Mucosa of rectum (tissue), 2 donors: ENCODE results near the gene PRMT7.

Source experiments
- H3K27ac ChIP-seq, 2 donors: one replicate each; pipeline ENCODE4 v1.7.0; 2013; ENCODE audit warnings: inconsistent platforms in 2 of 2, low read depth in 2 of 2, low read length in 2 of 2
- H3K27me3 ChIP-seq, 2 donors: one replicate each; pipeline ENCODE4 v1.7.0; 2013; ENCODE audit warnings: low read length in 2 of 2; ENCODE audit not compliant: control insufficient read depth in 2 of 2, insufficient read depth in 2 of 2
- H3K36me3 ChIP-seq, 2 donors: one replicate each; pipeline ENCODE4 v1.7.0; 2013; ENCODE audit warnings: low read length in 2 of 2; ENCODE audit not compliant: control insufficient read depth in 2 of 2, insufficient read depth in 2 of 2
- H3K4me1 ChIP-seq, 2 donors: one replicate each; pipeline ENCODE4 v1.7.0; 2013; ENCODE audit warnings: low read length in 2 of 2, mild to moderate bottlenecking in 1 of 2; ENCODE audit not compliant: control insufficient read depth in 2 of 2, insufficient read depth in 2 of 2
- H3K4me3 ChIP-seq, 2 donors: one replicate each; pipeline ENCODE4 v1.7.0; 2013; ENCODE audit warnings: low read length in 2 of 2
- H3K9ac ChIP-seq, 2 donors: one replicate each; pipeline ENCODE4 v1.7.0; 2013; ENCODE audit warnings: low read length in 2 of 2, low read depth in 1 of 2, mild to moderate bottlenecking in 1 of 2
- H3K9me3 ChIP-seq, 2 donors: one replicate each; pipeline ENCODE4 v1.7.0; 2013; ENCODE audit warnings: low read length in 2 of 2; ENCODE audit not compliant: control insufficient read depth in 2 of 2
- donor health status: healthy.
- donor health status: Normal muscosa, but diverticular disease.

Gene PRMT7

DNA sequence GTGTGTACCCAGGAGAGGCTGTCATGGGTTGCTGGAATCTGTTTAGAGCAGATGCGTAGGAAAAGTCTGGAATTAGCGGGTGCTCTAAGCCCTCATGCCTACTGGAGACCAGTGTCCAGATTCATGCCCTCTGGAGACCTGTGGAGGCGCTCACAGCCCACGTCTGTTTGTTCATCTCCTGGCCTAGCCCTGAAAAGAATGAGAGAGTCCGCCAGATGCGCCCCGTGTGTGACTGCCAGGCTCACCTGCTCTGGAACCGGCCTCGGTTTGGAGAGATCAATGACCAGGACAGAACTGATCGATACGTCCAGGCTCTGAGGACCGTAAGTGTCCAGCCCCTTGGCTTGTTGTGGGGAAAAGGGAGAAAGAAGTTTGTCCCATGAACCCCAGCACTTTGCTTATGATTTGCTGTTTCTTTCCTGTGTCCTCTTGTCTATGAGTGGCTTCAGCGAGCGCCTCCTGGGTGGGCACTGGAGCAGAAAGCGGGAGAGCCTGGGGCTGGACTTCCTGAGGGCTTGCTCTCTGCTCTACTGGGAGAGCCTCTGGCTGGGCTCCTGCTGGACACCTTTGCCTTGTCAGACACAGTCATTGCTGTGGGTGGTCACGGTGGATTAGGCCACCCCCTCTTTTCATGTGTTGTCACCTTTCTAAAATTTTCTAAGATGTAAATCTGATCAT is 35.3 kb downstream of the PRMT7 start:
- no peaks in the 10 kb centered on the region for H3K4me1 ChIP-seq
- no peak overlapping the region for H3K27ac ChIP-seq
- no peaks in the 10 kb centered on the region for H3K27me3 ChIP-seq
- peaks cover 20 to 72% of the 10 kb centered on the region in 2 donors for H3K36me3 ChIP-seq
- H3K9ac ChIP-seq: no peak overlapping the region
- no peaks in the 10 kb centered on the region for H3K9me3 ChIP-seq
- H3K4me3 ChIP-seq: no peak overlapping the region

- Histone ChIP-seq H3K36me3 (peaks cover 21 to 77% of the 10 kb centered on the region in 2 donors), H3K4me1 (peaks cover 5 to 6% of the 10 kb centered on the region in 2 donors), H3K9me3 (no peaks in the 10 kb centered on the region), H3K27ac (no peak overlapping the region), H3K9ac (no peak overlapping the region), H3K4me3 (no peak overlapping the region), H3K27me3 (no peaks in the 10 kb centered on the region)
Observed at GRCh38 chr16:68346892-68347480, 36.2 kb downstream of the PRMT7 start.

DNA sequence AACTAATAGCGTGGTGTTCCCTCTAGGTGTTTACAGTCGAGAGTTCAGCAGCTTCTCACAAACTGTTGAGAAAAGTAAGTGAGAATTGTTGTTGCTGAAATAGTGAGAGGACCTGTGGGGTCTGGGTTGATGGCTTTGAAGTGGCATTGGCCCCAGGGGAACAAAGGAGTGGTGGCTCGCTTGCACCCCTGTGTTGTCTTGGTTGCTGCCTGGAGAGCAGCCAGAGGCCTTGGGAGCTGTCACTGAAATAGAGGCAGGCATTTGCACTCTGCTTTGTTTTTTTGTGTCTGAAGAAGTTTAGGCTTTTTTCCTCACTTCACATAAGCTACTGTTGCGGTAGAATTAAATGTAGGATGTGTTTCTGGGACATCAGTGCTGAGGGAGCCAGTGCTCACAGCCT is 36.8 kb downstream of the PRMT7 start:
- no peak overlapping the region for H3K4me3 ChIP-seq
- H3K36me3 ChIP-seq: peaks cover 20 to 76% of the 10 kb centered on the region in 2 donors
- no peaks in the 10 kb centered on the region for H3K27me3 ChIP-seq
- H3K9me3 ChIP-seq: no peaks in the 10 kb centered on the region
- H3K4me1 ChIP-seq: peaks cover 8 to 12% of the 10 kb centered on the region in 2 donors
- H3K27ac ChIP-seq: no peak overlapping the region
- no peak overlapping the region for H3K9ac ChIP-seq

DNA sequence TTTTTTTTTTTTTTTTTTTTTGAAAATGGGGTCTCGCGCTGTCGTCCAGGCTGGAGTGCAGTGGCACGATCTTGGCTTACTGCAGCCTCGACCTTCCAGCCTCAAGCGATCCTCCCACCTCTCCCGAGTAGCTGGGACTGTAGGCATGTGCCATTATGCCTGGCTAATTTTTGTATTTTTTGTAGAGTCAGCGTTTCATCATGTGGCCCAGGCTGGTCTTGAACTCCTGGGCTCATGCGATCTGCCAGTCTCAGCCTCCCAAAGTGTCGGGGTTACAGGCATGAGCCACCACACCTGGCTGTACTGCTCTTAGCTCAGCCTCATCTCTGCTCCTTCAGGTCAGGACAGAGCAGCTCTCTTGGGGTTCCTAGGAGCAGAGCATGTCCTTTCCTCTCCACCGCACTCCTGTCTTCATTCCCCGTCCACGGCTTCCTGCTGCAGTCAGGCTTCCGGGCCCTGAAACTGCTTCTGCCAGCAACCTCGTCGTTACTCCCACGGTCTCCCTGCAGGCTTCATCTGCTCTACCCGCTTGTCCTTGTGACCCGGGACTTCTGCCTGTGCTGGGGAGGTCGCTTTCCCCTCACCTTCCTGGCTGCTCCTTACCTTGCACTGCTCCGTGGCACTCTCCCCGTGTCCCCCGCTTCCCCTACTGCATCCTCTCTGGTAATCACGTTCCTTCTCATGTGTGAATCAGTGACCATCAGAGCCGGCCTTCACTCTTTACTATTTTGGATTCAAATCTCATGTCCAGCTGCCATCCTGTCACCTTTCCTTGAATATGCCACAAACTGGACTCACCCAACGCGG is 38.0 kb downstream of the PRMT7 start:
- Histone ChIP-seq H3K36me3 (peaks cover 22 to 79% of the 10 kb centered on the region in 2 donors), H3K4me1 (peaks cover 8 to 13% of the 10 kb centered on the region in 2 donors), H3K27ac (no peak overlapping the region), H3K9me3 (no peaks in the 10 kb centered on the region), H3K27me3 (no peaks in the 10 kb centered on the region), H3K9ac (no peak overlapping the region), H3K4me3 (no peak overlapping the region)

DNA sequence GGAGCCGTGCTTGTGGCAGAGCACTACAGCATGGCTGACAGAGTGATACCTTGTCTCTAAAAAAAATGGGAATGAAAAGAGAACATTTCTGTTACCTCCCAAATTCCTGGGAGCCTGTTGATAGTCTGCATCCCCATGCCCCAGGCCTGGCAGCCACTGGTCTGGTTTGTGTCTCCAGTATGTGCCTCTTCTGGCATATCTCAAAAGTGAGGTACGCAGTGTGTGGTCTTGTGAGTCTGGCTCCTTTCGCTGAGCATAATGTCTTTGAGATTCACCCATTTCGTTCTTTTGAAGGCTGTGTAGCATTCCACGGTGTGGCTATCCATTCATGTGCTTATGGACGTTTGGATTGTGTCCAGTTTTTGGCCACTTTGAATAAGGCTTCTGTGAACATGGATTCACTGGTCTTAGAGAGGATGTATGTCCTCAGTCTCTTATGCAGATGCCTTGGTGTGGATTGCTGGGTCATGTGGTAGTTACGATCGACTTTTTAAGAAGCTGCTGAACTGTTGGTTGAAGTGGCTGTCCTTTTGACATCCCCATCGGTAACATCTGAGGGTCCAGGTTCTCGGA is 39.1 kb downstream of the PRMT7 start:
- H3K9ac ChIP-seq: no peak overlapping the region
- no peaks in the 10 kb centered on the region for H3K27me3 ChIP-seq
- H3K4me1 ChIP-seq: peaks cover 8 to 13% of the 10 kb centered on the region in 2 donors
- peaks cover 31 to 85% of the 10 kb centered on the region in 2 donors for H3K36me3 ChIP-seq
- H3K9me3 ChIP-seq: no peaks in the 10 kb centered on the region
- H3K27ac ChIP-seq: no peak overlapping the region
- no peak overlapping the region for H3K4me3 ChIP-seq

- peaks cover 33 to 80% of the 10 kb centered on the region in 2 donors for H3K36me3 ChIP-seq
- no peaks in the 10 kb centered on the region for H3K9me3 ChIP-seq
- no peak overlapping the region for H3K9ac ChIP-seq
- no peak overlapping the region for H3K4me3 ChIP-seq
- H3K4me1 ChIP-seq: peaks cover 9 to 16% of the 10 kb centered on the region in 2 donors
- no peaks in the 10 kb centered on the region for H3K27me3 ChIP-seq
- H3K27ac ChIP-seq: no peak overlapping the region
Observed at GRCh38 chr16:68350813-68351350, 40.1 kb downstream of the PRMT7 start.

- Histone ChIP-seq H3K27ac (peak overlapping the region; percentile 67 to 88), H3K9ac (peak overlapping the region; percentile 17 to 61), H3K9me3 (no peaks in the 10 kb centered on the region), H3K27me3 (no peaks in the 10 kb centered on the region), H3K36me3 (peaks cover 34 to 77% of the 10 kb centered on the region in 2 donors), H3K4me3 (peak overlapping the region in 1 of 2 donors; percentile 37), H3K4me1 (peaks cover 13 to 18% of the 10 kb centered on the region in 2 donors)
Observed at GRCh38 chr16:68351463-68351862, 40.6 kb downstream of the PRMT7 start.

DNA sequence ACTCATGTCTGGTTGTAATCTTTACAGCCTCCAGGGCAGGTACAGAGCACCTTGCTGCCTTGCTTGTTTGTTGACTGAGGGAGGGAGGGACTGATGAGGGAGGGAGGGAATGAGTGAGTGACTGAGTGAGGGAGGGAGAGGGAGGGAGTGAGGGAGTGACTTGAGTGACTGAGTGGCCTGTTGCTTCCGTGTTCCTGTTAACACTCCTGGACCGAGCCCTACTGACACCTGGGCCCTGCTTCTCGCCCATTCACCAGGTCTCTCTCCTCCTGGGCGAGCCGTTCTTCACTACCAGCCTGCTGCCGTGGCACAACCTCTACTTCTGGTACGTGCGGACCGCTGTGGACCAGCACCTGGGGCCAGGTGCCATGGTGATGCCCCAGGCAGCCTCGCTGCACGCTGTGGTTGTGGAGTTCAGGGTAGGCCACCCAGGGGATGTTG is 41.2 kb downstream of the PRMT7 start:
- peak overlapping the region; percentile 80 to 88 for H3K27ac ChIP-seq
- H3K36me3 ChIP-seq: peaks cover 37 to 76% of the 10 kb centered on the region in 2 donors
- peaks cover 17 to 18% of the 10 kb centered on the region in 2 donors for H3K4me1 ChIP-seq
- peak overlapping the region; percentile 67 to 68 for H3K4me3 ChIP-seq
- H3K9me3 ChIP-seq: no peaks in the 10 kb centered on the region
- H3K27me3 ChIP-seq: no peaks in the 10 kb centered on the region
- peak overlapping the region; percentile 72 to 82 for H3K9ac ChIP-seq

GRCh38 chr16:68353366-68353765 is 42.5 kb downstream of the PRMT7 start:
- Histone ChIP-seq H3K9me3 (no peaks in the 10 kb centered on the region), H3K4me3 (no peak overlapping the region), H3K27me3 (no peaks in the 10 kb centered on the region), H3K36me3 (peaks cover 41 to 79% of the 10 kb centered on the region in 2 donors), H3K9ac (no peak overlapping the region), H3K27ac (no peak overlapping the region), H3K4me1 (peaks cover 18 to 22% of the 10 kb centered on the region in 2 donors)
